HG03139 (cell line): ENCODE measurements around the gene GNG7.
"Not testable (repeated sequence)": the region's sequence is repeated elsewhere in the genome, so short reads cannot be mapped to it uniquely, and the experiment has no call there.

Experiments
- ATAC-seq: cut with Tn5 transposase; IDR thresholded peaks from one replicate; pipeline ENCODE4 v1.9.1; 2021; ENCODE audit not compliant: unreplicated experiment

The GNG7 gene

GRCh38 chr19:2542341-2543069 lies 160.0 kb downstream of the GNG7 start:
- ATAC-seq: no peak

- no peak for ATAC-seq
These were observed 161.6 kb downstream of the GNG7 start for GRCh38 chr19:2540646-2541454.

- ATAC-seq: no peak
These were observed 162.2 kb downstream of the GNG7 start for GRCh38 chr19:2540251-2540645.

GRCh38 chr19:2538096-2538757 lies 164.3 kb downstream of the GNG7 start:
- ATAC-seq: no peak

- not testable (repeated sequence) for ATAC-seq
These were observed 164.9 kb downstream of the GNG7 start for GRCh38 chr19:2537584-2537983.

- no peak for ATAC-seq
These were observed 166.0 kb downstream of the GNG7 start for GRCh38 chr19:2536461-2536860.

GRCh38 chr19:2534423-2535013 lies 168.0 kb downstream of the GNG7 start:
- ATAC-seq: no peak

GRCh38 chr19:2533686-2534422 lies 168.6 kb downstream of the GNG7 start:
- ATAC-seq: no peak

- ATAC-seq: no peak
These were observed 169.4 kb downstream of the GNG7 start for GRCh38 chr19:2533072-2533425.

- no peak for ATAC-seq
These were observed 170.0 kb downstream of the GNG7 start for GRCh38 chr19:2532252-2533071.

GRCh38 chr19:2529942-2530341 lies 172.6 kb downstream of the GNG7 start:
- ATAC-seq: not testable (repeated sequence)

GRCh38 chr19:2529473-2529918 lies 173.0 kb downstream of the GNG7 start:
- ATAC-seq: no peak

- no peak for ATAC-seq
These were observed 173.8 kb downstream of the GNG7 start for GRCh38 chr19:2528675-2529101.

- ATAC-seq: no peak
These were observed 174.8 kb downstream of the GNG7 start for GRCh38 chr19:2527686-2528085.

GRCh38 chr19:2527171-2527570 lies 175.3 kb downstream of the GNG7 start:
- no peak for ATAC-seq

GRCh38 chr19:2524840-2525723 lies 177.4 kb downstream of the GNG7 start:
- no peak for ATAC-seq

- ATAC-seq: no peak
These were observed 178.1 kb downstream of the GNG7 start for GRCh38 chr19:2524361-2524839.

GRCh38 chr19:2523630-2524311 lies 178.7 kb downstream of the GNG7 start:
- ATAC-seq: no peak
